KOPT-K1 (cell line): ENCODE data around the gene AUTS2.

Experiments
- H3K27ac ChIP-seq: fragments of 200-600 bp; sonication (generic); 2 replicates; pipeline ENCODE4 v1.5.1; 2016; ENCODE audit warnings: antibody characterized with exemption, mild to moderate bottlenecking, low read depth, low read length; ENCODE audit not compliant: poor library complexity, severe bottlenecking
- H3K36me3 ChIP-seq: fragments of 200-600 bp; sonication (generic); 2 replicates; pipeline ENCODE4 v1.5.1; 2017; ENCODE audit warnings: antibody characterized with exemption, mild to moderate bottlenecking, low read length, moderate library complexity; ENCODE audit not compliant: insufficient read depth
- H3K9me3 ChIP-seq: fragments of 200-600 bp; sonication (generic); 2 replicates; pipeline ENCODE4 v1.5.1; 2017; ENCODE audit warnings: antibody characterized with exemption, low read length, mild to moderate bottlenecking; ENCODE audit not compliant: insufficient read depth, poor library complexity, severe bottlenecking

Gene AUTS2

GRCh38 chr7:70701477-70701876 lies 1103.2 kb downstream of the AUTS2 start:
- Histone ChIP-seq H3K9me3 (no peaks in the 10 kb centered on the region), H3K27ac (no peak overlapping the region), H3K36me3 (no peaks in the 10 kb centered on the region)

- H3K36me3 ChIP-seq: no peaks in the 10 kb centered on the region
- H3K27ac ChIP-seq: no peak overlapping the region
- no peaks in the 10 kb centered on the region for H3K9me3 ChIP-seq
These were observed 1103.7 kb downstream of the AUTS2 start for GRCh38 chr7:70701991-70702390.

GRCh38 chr7:70703785-70704184 lies 1105.5 kb downstream of the AUTS2 start:
- no peaks in the 10 kb centered on the region for H3K36me3 ChIP-seq
- H3K9me3 ChIP-seq: no peaks in the 10 kb centered on the region
- H3K27ac ChIP-seq: no peak overlapping the region

- no peak overlapping the region for H3K27ac ChIP-seq
- no peaks in the 10 kb centered on the region for H3K9me3 ChIP-seq
- H3K36me3 ChIP-seq: no peaks in the 10 kb centered on the region
These were observed 1106.6 kb downstream of the AUTS2 start for GRCh38 chr7:70704831-70705346.

GRCh38 chr7:70706204-70706603 lies 1107.9 kb downstream of the AUTS2 start:
- no peaks in the 10 kb centered on the region for H3K36me3 ChIP-seq
- H3K27ac ChIP-seq: no peak overlapping the region
- no peaks in the 10 kb centered on the region for H3K9me3 ChIP-seq

GRCh38 chr7:70706698-70707097 lies 1108.4 kb downstream of the AUTS2 start:
- Histone ChIP-seq H3K36me3 (no peaks in the 10 kb centered on the region), H3K27ac (no peak overlapping the region), H3K9me3 (no peaks in the 10 kb centered on the region)

- no peaks in the 10 kb centered on the region for H3K9me3 ChIP-seq
- H3K36me3 ChIP-seq: no peaks in the 10 kb centered on the region
- H3K27ac ChIP-seq: no peak overlapping the region
These were observed 1109.6 kb downstream of the AUTS2 start for GRCh38 chr7:70707823-70708243.

- Histone ChIP-seq H3K27ac (no peak overlapping the region), H3K9me3 (no peaks in the 10 kb centered on the region), H3K36me3 (no peaks in the 10 kb centered on the region)
These were observed 1111.8 kb downstream of the AUTS2 start for GRCh38 chr7:70710011-70710480.

- no peak overlapping the region for H3K27ac ChIP-seq
- H3K36me3 ChIP-seq: no peaks in the 10 kb centered on the region
- H3K9me3 ChIP-seq: no peaks in the 10 kb centered on the region
These were observed 1112.4 kb downstream of the AUTS2 start for GRCh38 chr7:70710651-70711050.

- Histone ChIP-seq H3K9me3 (no peaks in the 10 kb centered on the region), H3K36me3 (no peaks in the 10 kb centered on the region), H3K27ac (no peak overlapping the region)
These were observed 1113.2 kb downstream of the AUTS2 start for GRCh38 chr7:70711452-70711851.

- no peaks in the 10 kb centered on the region for H3K9me3 ChIP-seq
- no peak overlapping the region for H3K27ac ChIP-seq
- H3K36me3 ChIP-seq: no peaks in the 10 kb centered on the region
These were observed 1114.7 kb downstream of the AUTS2 start for GRCh38 chr7:70712942-70713341.

- Histone ChIP-seq H3K9me3 (no peaks in the 10 kb centered on the region), H3K27ac (no peak overlapping the region), H3K36me3 (no peaks in the 10 kb centered on the region)
These were observed 1116.3 kb downstream of the AUTS2 start for GRCh38 chr7:70714506-70715038.

- no peak overlapping the region for H3K27ac ChIP-seq
These were observed 1119.5 kb downstream of the AUTS2 start for GRCh38 chr7:70717553-70718329.

DNA sequence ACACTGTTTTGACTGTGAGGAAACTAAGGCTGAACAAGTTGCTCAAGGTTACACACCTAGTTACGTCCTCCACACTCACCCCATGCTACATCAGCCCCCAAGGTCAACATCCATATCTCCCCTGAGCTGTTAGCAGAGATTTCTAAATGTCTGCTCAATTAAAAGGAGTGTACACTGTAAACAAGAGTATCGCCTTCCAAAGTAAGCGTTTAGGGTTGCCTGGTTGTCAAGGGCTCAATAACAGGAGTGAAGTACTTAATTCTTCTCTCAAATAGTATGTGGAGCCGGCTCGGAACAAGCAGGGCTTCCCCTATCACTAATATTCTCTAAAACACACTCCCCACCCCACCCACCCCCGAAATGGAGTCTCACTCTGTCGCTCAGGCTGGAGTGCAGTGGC lies 1120.8 kb downstream of the AUTS2 start:
- H3K36me3 ChIP-seq: no peaks in the 10 kb centered on the region
- H3K27ac ChIP-seq: no peak overlapping the region
- H3K9me3 ChIP-seq: no peaks in the 10 kb centered on the region

More at GRCh38 chr7:70717553-70718329, 1119.5 kb downstream of the AUTS2 start:
- Histone ChIP-seq H3K9me3 (no peaks in the 10 kb centered on the region), H3K36me3 (no peaks in the 10 kb centered on the region)

- Histone ChIP-seq H3K27ac (no peak overlapping the region), H3K36me3 (no peaks in the 10 kb centered on the region), H3K9me3 (no peaks in the 10 kb centered on the region)
These were observed 1122.1 kb downstream of the AUTS2 start for GRCh38 chr7:70720191-70720873.
